Neuronal stem cell (in vitro differentiated cells): ENCODE measurements around the gene S100A8.
A peak's percentile ranks its signal among the peaks of the same experiment; 100 is the strongest.

Experiments used
- DNase-seq: peaks from one replicate; pipeline ENCODE4 v3.0.0-alpha.2; 2013; ENCODE audit warnings: low spot score
- H2AFZ ChIP-seq: one replicate; pipeline ENCODE4 v1.6.1; 2013; ENCODE audit warnings: mild to moderate bottlenecking, low read length, inconsistent platforms
- H2AK5ac ChIP-seq: 2 replicates; pipeline ENCODE4 v1.6.1; 2013; ENCODE audit warnings: low read depth, mild to moderate bottlenecking, inconsistent platforms, low read length, moderate library complexity, mixed read lengths
- H2BK120ac ChIP-seq: 2 replicates; pipeline ENCODE4 v1.6.1; 2013; ENCODE audit warnings: low read depth, mild to moderate bottlenecking, inconsistent platforms, low read length, moderate library complexity, mixed read lengths
- H2BK12ac ChIP-seq: one replicate; pipeline ENCODE4 v1.6.1; 2013; ENCODE audit warnings: low read length, inconsistent platforms
- H2BK15ac ChIP-seq: 2 replicates; pipeline ENCODE4 v1.6.1; 2013; ENCODE audit warnings: mild to moderate bottlenecking, low read length, inconsistent platforms, mixed read lengths
- H2BK5ac ChIP-seq: one replicate; pipeline ENCODE4 v1.6.1; 2013; ENCODE audit warnings: inconsistent platforms, mild to moderate bottlenecking, low read length, moderate library complexity
- H3K14ac ChIP-seq: one replicate; pipeline ENCODE4 v1.6.1; 2013; ENCODE audit warnings: low read length, inconsistent platforms
- H3K18ac ChIP-seq: 2 replicates; pipeline ENCODE4 v1.6.1; 2013; ENCODE audit warnings: low read length, inconsistent platforms
- H3K23ac ChIP-seq: 2 replicates; pipeline ENCODE4 v1.6.1; 2013; ENCODE audit warnings: low read depth, mild to moderate bottlenecking, mixed read lengths, low read length, inconsistent platforms; ENCODE audit not compliant: poor library complexity
- H3K27ac ChIP-seq: replicated peaks from 3 replicates; pipeline ENCODE4 v1.5.1; 2013; ENCODE audit warnings: low read length, inconsistent platforms
- H3K27me3 ChIP-seq, 3 experiments: 2 replicates each; pipeline ENCODE4 v1.6.1; 2013; ENCODE audit warnings: low read length in 3 of 3, mild to moderate bottlenecking in 2 of 3, inconsistent platforms in 1 of 3, low read depth in 1 of 3, mixed read lengths in 1 of 3, moderate library complexity in 1 of 3; ENCODE audit not compliant: control insufficient read depth in 3 of 3, insufficient read depth in 3 of 3
- H3K36me3 ChIP-seq, 2 donors: replicated peaks in 1 of 2; 2 replicates each; pipeline ENCODE4 v1.6.1; 2013; ENCODE audit warnings: low read length in 2 of 2; ENCODE audit not compliant: control insufficient read depth in 2 of 2, insufficient read depth in 2 of 2
- H3K4ac ChIP-seq: 2 replicates; pipeline ENCODE4 v1.6.1; 2013; ENCODE audit warnings: inconsistent platforms, mild to moderate bottlenecking, low read length, moderate library complexity
- H3K4me1 ChIP-seq, 2 donors: 1 replicate in 1 of 2; 2 replicates in 1 of 2; pipeline ENCODE4 v1.6.1; 2013; ENCODE audit warnings: low read length in 2 of 2, low read depth in 1 of 2; ENCODE audit not compliant: control insufficient read depth in 2 of 2, insufficient read depth in 1 of 2
- H3K4me2 ChIP-seq: one replicate; pipeline ENCODE4 v1.6.1; 2013; ENCODE audit warnings: mild to moderate bottlenecking, low read length, inconsistent platforms; ENCODE audit not compliant: insufficient read depth, poor library complexity, severe bottlenecking
- H3K4me3 ChIP-seq, 2 donors: 2 replicates each; pipeline ENCODE4 v1.5.1; 2013; ENCODE audit warnings: low read length in 2 of 2, mild to moderate bottlenecking in 2 of 2, inconsistent platforms in 1 of 2, moderate library complexity in 1 of 2
- H3K79me1 ChIP-seq: one replicate; pipeline ENCODE4 v1.6.1; 2013; ENCODE audit warnings: low read depth, mild to moderate bottlenecking, inconsistent platforms, low read length, moderate library complexity
- H3K9ac ChIP-seq: one replicate; pipeline ENCODE4 v1.6.1; 2013; ENCODE audit warnings: mild to moderate bottlenecking, low read depth, low read length, inconsistent platforms; ENCODE audit not compliant: poor library complexity
- H3K9me3 ChIP-seq, 2 donors: replicated peaks in 1 of 2; 2 replicates each; pipeline versions ENCODE3 to v1.6.1; 2013; ENCODE audit warnings: low read length in 2 of 2, mild to moderate bottlenecking in 2 of 2, inconsistent platforms in 1 of 2, low read depth in 1 of 2, mixed read lengths in 1 of 2, moderate library complexity in 1 of 2; ENCODE audit not compliant: control insufficient read depth in 2 of 2, insufficient read depth in 1 of 2
- H4K8ac ChIP-seq: one replicate; pipeline ENCODE4 v1.6.1; 2013; ENCODE audit warnings: low read depth, mild to moderate bottlenecking, inconsistent platforms, low read length, moderate library complexity
- H4K91ac ChIP-seq: one replicate; pipeline ENCODE4 v1.6.1; 2013; ENCODE audit warnings: low read length, low read depth, mild to moderate bottlenecking, inconsistent platforms; ENCODE audit not compliant: poor library complexity
- WGBS, 2 donors: extraction: QIAGEN DNeasy Blood & Tissue Kit; methylation state at CpG; one replicate each; pipeline ENCODE4 v1.1.7; 2013; ENCODE audit warnings: missing lambda C conversion rate in 2 of 2, mixed read lengths in 1 of 2; ENCODE audit not compliant: insufficient read length in 2 of 2, insufficient replicate concordance in 1 of 2; ENCODE audit errors: extremely low coverage in 2 of 2; 5-methylcytosine and 5-hydroxymethylcytosine counted together

S100A8 gene

DNA sequence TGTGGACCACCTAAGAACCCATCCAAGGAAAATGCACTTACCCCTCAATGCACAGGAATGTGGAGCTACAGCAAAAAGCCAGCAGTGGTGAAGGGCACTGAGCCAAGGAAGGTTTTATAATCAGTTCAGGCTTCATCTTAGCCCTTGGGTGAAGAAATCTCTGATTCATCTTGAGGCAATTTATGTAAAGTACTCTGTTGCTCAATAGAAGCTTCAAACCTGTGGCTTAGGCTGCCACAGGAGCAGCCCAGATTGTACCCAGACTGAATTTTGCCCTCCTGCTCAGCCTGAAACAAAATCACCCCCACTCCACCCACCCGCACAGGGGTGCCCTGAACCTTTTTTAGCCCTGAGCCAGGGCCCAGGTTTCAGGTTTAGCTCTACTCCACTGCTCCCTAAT lies 15.4 kb downstream of the S100A8 start, which contains the start of gene S100A12:
S100A12 (minus strand) TSS at position 111 of the 400 bp plus-strand sequence. CDS start 1,029 bp downstream, outside the sequence.
- H3K4me1 ChIP-seq: no peaks in the 10 kb centered on the region
- no peaks in the 10 kb centered on the region for H3K36me3 ChIP-seq
- no peak within 1 kb of the TSS for H2BK120ac ChIP-seq
- H2AK5ac ChIP-seq: no peak within 1 kb of the TSS
- H2AFZ ChIP-seq: no peak within 1 kb of the TSS
- H3K9me3 ChIP-seq: no peaks in the 10 kb centered on the region
- no peak within 1 kb of the TSS for H3K4me2 ChIP-seq
- WGBS, 2 donors: no CpG with 5 or more reads among the region's 1 CpG
- H3K14ac ChIP-seq: no peak within 1 kb of the TSS
- H2BK12ac ChIP-seq: no peak within 1 kb of the TSS
- no peak for DNase-seq
- H3K9ac ChIP-seq: no peak within 1 kb of the TSS
- no peaks in the 10 kb centered on the region for H3K79me1 ChIP-seq
- H3K4me3 ChIP-seq: no peak within 1 kb of the TSS
- H2BK15ac ChIP-seq: no peak within 1 kb of the TSS
- H3K4ac ChIP-seq: no peak within 1 kb of the TSS
- H4K91ac ChIP-seq: no peak within 1 kb of the TSS
- no peak within 1 kb of the TSS for H2BK5ac ChIP-seq
- H4K8ac ChIP-seq: no peak within 1 kb of the TSS
- no peaks in the 10 kb centered on the region for H3K27me3 ChIP-seq
- H3K23ac ChIP-seq: no peak within 1 kb of the TSS
- no peak within 1 kb of the TSS for H3K18ac ChIP-seq
- H3K27ac ChIP-seq: no peak within 1 kb of the TSS

DNA sequence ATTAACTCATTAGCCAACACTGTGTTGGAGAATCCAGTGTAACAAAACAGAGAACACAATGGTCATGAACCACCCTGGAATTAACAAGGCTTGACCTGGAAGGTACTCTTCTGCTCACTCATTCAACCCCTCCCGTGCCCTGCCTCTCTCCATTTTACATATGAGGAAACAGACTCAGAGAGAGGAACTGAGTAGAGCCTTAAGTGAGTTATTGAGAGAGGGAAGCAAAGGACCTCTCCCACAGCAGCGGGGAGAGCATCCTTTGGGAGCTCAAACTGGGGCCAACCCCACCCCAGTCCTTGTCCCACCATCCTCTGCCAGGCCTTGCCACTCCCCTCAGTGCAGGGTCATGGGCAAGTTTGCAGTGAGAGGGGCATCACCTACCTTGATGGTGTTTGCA lies 16.8 kb downstream of the S100A8 start:
- no peaks in the 10 kb centered on the region for H3K4me1 ChIP-seq
- WGBS, 2 donors: no CpG with 5 or more reads among the region's 2 CpGs

GRCh38 chr1:153372571-153372970 lies 18.3 kb downstream of the S100A8 start:
- Histone ChIP-seq H3K27ac (no peak overlapping the region), H2BK120ac (no peak overlapping the region), H4K8ac (no peak overlapping the region), H2BK5ac (no peak overlapping the region), H3K4me1 (no peaks in the 10 kb centered on the region), H3K36me3 (no peaks in the 10 kb centered on the region), H3K4ac (no peak overlapping the region), H2AK5ac (no peak overlapping the region), H3K9me3 (no peaks in the 10 kb centered on the region), H2BK15ac (no peak overlapping the region), H3K79me1 (no peaks in the 10 kb centered on the region), H2AFZ (no peak overlapping the region), H3K9ac (no peak overlapping the region), H3K4me2 (no peak overlapping the region), H3K18ac (no peak overlapping the region), H2BK12ac (no peak overlapping the region), H4K91ac (no peak overlapping the region), H3K23ac (no peak overlapping the region), H3K27me3 (no peaks in the 10 kb centered on the region), H3K14ac (no peak overlapping the region), H3K4me3 (no peak overlapping the region)
- DNase-seq: no peak
- WGBS, 2 donors: no CpG with 5 or more reads among the region's 2 CpGs

More for the DNA sequence above, 16.8 kb downstream of the S100A8 start:
- no peaks in the 10 kb centered on the region for H3K36me3 ChIP-seq
- no peak overlapping the region for H2BK5ac ChIP-seq
- no peaks in the 10 kb centered on the region for H3K79me1 ChIP-seq
- no peak overlapping the region for H2BK120ac ChIP-seq
- no peak overlapping the region for H3K23ac ChIP-seq
- H3K9me3 ChIP-seq: no peaks in the 10 kb centered on the region
- H4K91ac ChIP-seq: no peak overlapping the region
- DNase-seq: no peak
- no peak overlapping the region for H2BK12ac ChIP-seq
- H2BK15ac ChIP-seq: no peak overlapping the region
- no peak overlapping the region for H3K4me2 ChIP-seq
- peak overlapping the region; percentile 83 for H4K8ac ChIP-seq
- H2AK5ac ChIP-seq: no peak overlapping the region
- H3K4ac ChIP-seq: no peak overlapping the region
- H3K18ac ChIP-seq: no peak overlapping the region
- H3K14ac ChIP-seq: peak overlapping the region; percentile 21
- no peaks in the 10 kb centered on the region for H3K27me3 ChIP-seq
- no peak overlapping the region for H3K4me3 ChIP-seq
- no peak overlapping the region for H3K27ac ChIP-seq
- no peak overlapping the region for H3K9ac ChIP-seq
- H2AFZ ChIP-seq: no peak overlapping the region

GRCh38 chr1:153371231-153371630 lies 19.6 kb downstream of the S100A8 start:
- Histone ChIP-seq H3K23ac (no peak overlapping the region), H3K9ac (no peak overlapping the region), H3K4ac (no peak overlapping the region), H3K4me2 (no peak overlapping the region), H3K18ac (no peak overlapping the region), H2AK5ac (no peak overlapping the region), H4K8ac (no peak overlapping the region), H3K4me1 (no peaks in the 10 kb centered on the region), H4K91ac (no peak overlapping the region), H3K9me3 (no peaks in the 10 kb centered on the region), H2AFZ (no peak overlapping the region), H3K36me3 (no peaks in the 10 kb centered on the region), H3K14ac (no peak overlapping the region), H3K27me3 (peaks cover 0 to 6% (median 0%) of the 10 kb centered on the region in 3 experiments), H3K4me3 (no peak overlapping the region), H2BK120ac (no peak overlapping the region), H2BK15ac (no peak overlapping the region), H3K27ac (no peak overlapping the region), H2BK5ac (no peak overlapping the region), H2BK12ac (no peak overlapping the region), H3K79me1 (no peaks in the 10 kb centered on the region)
- WGBS, 2 donors: no CpG with 5 or more reads among the region's 1 CpG
- no peak for DNase-seq
